Right atrium auricular region (tissue), 2 donors: ENCODE data around the gene RNF10. TPM values are rescaled to one million over a fixed set of nuclear protein-coding genes. Genes with fewer than 3 reads are reported as not detected.
A peak's percentile ranks its signal among the peaks of the same experiment; 100 is the strongest.
"Not testable (repeated sequence)": the region's sequence is repeated elsewhere in the genome, so short reads cannot be mapped to it uniquely, and the experiment has no call there.

Experiments
- DNase-seq: peaks from one replicate; pipeline ENCODE4 v3.0.0-alpha.2; 2019; ENCODE audit warnings: low spot score
- H3K27ac ChIP-seq, 2 donors: fragments of 200-600 bp; sonication (generic); 1 replicate in 1 of 2; 2 replicates in 1 of 2; pipeline ENCODE4 v1.5.1; 2016 to 2019
- H3K27me3 ChIP-seq, 2 donors: fragments of 200-600 bp; sonication (generic); one replicate each; pipeline versions ENCODE4 v1.5.1 to v1.6.0; 2017 to 2019
- H3K36me3 ChIP-seq: fragments of 200-600 bp; sonication (generic); one replicate; pipeline ENCODE4 v1.5.1; 2016
- H3K4me1 ChIP-seq, 2 donors: fragments of 200-600 bp; sonication (generic); one replicate each; pipeline versions ENCODE4 v1.5.1 to v1.6.0; 2017 to 2019
- H3K4me3 ChIP-seq, 2 donors: fragments of 200-600 bp; sonication (generic); 1 replicate in 1 of 2; 2 replicates in 1 of 2; pipeline ENCODE4 v1.5.1; 2017 to 2019; ENCODE audit warnings: mild to moderate bottlenecking in 1 of 2, moderate library complexity in 1 of 2
- H3K9me3 ChIP-seq, 2 donors: fragments of 200-600 bp; sonication (generic); one replicate each; pipeline ENCODE4 v1.5.1; 2019
- CTCF ChIP-seq, 2 donors: fragments of 200-600 bp; sonication (generic); IDR thresholded peaks; one replicate each; pipeline ENCODE4 v1.5.1; 2019; ENCODE audit warnings: antibody characterized with exemption in 2 of 2
- total RNA-seq, 2 donors: library from RNA; depleted of rRNA; stranded (reverse); fragments of >200 nt; gene quantifications; one replicate each; pipeline ENCODE4 v1.1.0, GENCODE V29; 2016

Gene RNF10
- total RNA-seq, 2 donors from 2014 or later: 166 to 168 TPM

GRCh38 chr12:120596901-120597300 is 62.7 kb downstream of the RNF10 start:
- Histone ChIP-seq H3K27ac (no peak overlapping the region), H3K9me3 (no peaks in the 10 kb centered on the region), H3K36me3 (no peaks in the 10 kb centered on the region), H3K4me1 (peaks cover 0 to 9% of the 10 kb centered on the region in 2 donors), H3K4me3 (no peak overlapping the region), H3K27me3 (no peaks in the 10 kb centered on the region)
- DNase-seq: no peak
- TF ChIP-seq CTCF (IDR thresholded peaks at IDR 0.05): no peak

GRCh38 chr12:120597861-120598260 is 63.7 kb downstream of the RNF10 start:
- Histone ChIP-seq H3K4me1 (peaks cover 0 to 9% of the 10 kb centered on the region in 2 donors), H3K36me3 (no peaks in the 10 kb centered on the region), H3K27ac (no peak overlapping the region), H3K27me3 (no peaks in the 10 kb centered on the region), H3K4me3 (no peak overlapping the region), H3K9me3 (no peaks in the 10 kb centered on the region)
- DNase-seq: no peak
- TF ChIP-seq CTCF (IDR thresholded peaks at IDR 0.05): no peak

- Histone ChIP-seq H3K9me3 (no peaks in the 10 kb centered on the region), H3K4me3 (no peak overlapping the region), H3K27me3 (no peaks in the 10 kb centered on the region), H3K4me1 (peaks cover 0 to 9% of the 10 kb centered on the region in 2 donors), H3K27ac (peak overlapping the region in 1 of 2 donors; percentile 40), H3K36me3 (no peaks in the 10 kb centered on the region)
- no peak for DNase-seq
- no peak for TF ChIP-seq CTCF (IDR thresholded peaks at IDR 0.05)
Observed at GRCh38 chr12:120598674-120599463, 64.7 kb downstream of the RNF10 start.

- H3K27me3 ChIP-seq: no peaks in the 10 kb centered on the region
Observed at GRCh38 chr12:120599672-120600552, 65.8 kb downstream of the RNF10 start.

GRCh38 chr12:120602416-120602815 is 68.3 kb downstream of the RNF10 start:
- not testable (repeated sequence) for H3K27me3 ChIP-seq, H3K27ac ChIP-seq, DNase-seq, H3K4me1 ChIP-seq, H3K4me3 ChIP-seq, H3K36me3 ChIP-seq, H3K9me3 ChIP-seq

More at GRCh38 chr12:120599672-120600552, 65.8 kb downstream of the RNF10 start:
- no peak for DNase-seq
- TF ChIP-seq CTCF (IDR thresholded peaks at IDR 0.05): no peak
- no peak overlapping the region for H3K4me3 ChIP-seq
- peak overlapping the region in 1 of 2 donors; percentile 40 for H3K27ac ChIP-seq
- H3K4me1 ChIP-seq: peaks cover 0 to 9% of the 10 kb centered on the region in 2 donors
- no peaks in the 10 kb centered on the region for H3K36me3 ChIP-seq
- H3K9me3 ChIP-seq: no peaks in the 10 kb centered on the region

GRCh38 chr12:120610560-120610959 is 76.4 kb downstream of the RNF10 start:
- no peak for TF ChIP-seq CTCF (IDR thresholded peaks at IDR 0.05)
- Histone ChIP-seq H3K27ac (no peak overlapping the region), H3K36me3 (no peaks in the 10 kb centered on the region), H3K4me1 (no peaks in the 10 kb centered on the region), H3K9me3 (no peaks in the 10 kb centered on the region), H3K4me3 (no peak overlapping the region), H3K27me3 (no peaks in the 10 kb centered on the region)
- DNase-seq: no peak

- H3K4me3 ChIP-seq, H3K4me1 ChIP-seq, H3K9me3 ChIP-seq, H3K27me3 ChIP-seq, H3K27ac ChIP-seq, DNase-seq, H3K36me3 ChIP-seq: not testable (repeated sequence)
Observed at GRCh38 chr12:120611534-120611933, 77.4 kb downstream of the RNF10 start.
